ENCODE results near the gene ABHD4. TPM values are rescaled to one million over a fixed set of nuclear protein-coding genes. Genes with fewer than 3 reads are reported as not detected.
"Not testable (repeated sequence)": the region's sequence is repeated elsewhere in the genome, so short reads cannot be mapped to it uniquely, and the experiment has no call there.

The ABHD4 gene, protein sequence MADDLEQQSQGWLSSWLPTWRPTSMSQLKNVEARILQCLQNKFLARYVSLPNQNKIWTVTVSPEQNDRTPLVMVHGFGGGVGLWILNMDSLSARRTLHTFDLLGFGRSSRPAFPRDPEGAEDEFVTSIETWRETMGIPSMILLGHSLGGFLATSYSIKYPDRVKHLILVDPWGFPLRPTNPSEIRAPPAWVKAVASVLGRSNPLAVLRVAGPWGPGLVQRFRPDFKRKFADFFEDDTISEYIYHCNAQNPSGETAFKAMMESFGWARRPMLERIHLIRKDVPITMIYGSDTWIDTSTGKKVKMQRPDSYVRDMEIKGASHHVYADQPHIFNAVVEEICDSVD
- 7.5 TPM for total RNA-seq

DNA sequence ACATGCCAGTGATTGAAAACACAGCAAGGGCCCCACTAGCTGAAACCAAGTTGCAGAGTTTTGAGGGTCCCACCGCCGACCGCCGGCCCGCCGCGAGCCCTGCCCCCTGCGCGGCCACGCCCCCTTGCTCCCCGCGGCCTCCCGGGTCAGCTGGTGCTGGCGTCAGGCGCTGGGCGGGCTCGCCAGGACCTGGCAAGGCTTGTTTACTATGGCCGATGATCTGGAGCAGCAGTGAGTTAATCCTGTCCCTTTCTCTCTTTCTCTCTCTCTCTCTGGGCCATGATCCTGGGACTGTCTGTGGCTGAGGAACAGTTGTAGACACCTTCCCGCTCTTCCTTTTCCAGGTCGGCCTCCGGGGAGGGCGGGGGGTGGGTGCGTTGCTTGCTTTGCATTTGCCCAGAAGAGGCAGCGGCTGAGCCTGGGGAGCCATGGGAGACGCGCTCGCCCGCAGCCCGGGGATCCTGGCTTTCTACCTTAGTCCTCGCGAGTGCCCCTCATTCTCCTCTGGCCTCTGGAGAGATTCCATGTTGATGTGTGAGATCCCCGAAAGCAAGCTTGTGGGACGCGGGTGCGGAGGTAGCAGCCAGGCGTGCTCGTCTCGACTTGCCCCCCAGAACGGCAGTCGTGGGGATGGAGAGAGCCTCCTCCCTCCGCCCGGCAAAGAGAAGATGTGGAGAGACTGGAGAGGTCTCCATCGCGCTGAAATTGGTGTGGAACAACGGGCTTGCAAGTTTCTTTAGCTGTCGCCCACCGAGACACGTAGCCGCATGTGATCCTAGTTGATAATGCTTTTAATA, at the start of gene ABHD4:
Gene ABHD4 (plus strand): TSS at position 202 of the 797 bp plus-strand sequence. CDS start 7 bp downstream, at position 209.
- peak within 1 kb of the TSS; percentile 80 for H3K4me3 ChIP-seq (ENCODE audit: low read length)
- no peaks in the 10 kb centered on the region for H3K27me3 ChIP-seq (ENCODE audit: insufficient read depth, low read length)
- peaks cover 21% of the 10 kb centered on the region for H3K4me1 ChIP-seq (ENCODE audit: insufficient read depth, low read length)
- H3K9me3 ChIP-seq (ENCODE audit: low read depth, low read length), result no peaks in the 10 kb centered on the region

DNA sequence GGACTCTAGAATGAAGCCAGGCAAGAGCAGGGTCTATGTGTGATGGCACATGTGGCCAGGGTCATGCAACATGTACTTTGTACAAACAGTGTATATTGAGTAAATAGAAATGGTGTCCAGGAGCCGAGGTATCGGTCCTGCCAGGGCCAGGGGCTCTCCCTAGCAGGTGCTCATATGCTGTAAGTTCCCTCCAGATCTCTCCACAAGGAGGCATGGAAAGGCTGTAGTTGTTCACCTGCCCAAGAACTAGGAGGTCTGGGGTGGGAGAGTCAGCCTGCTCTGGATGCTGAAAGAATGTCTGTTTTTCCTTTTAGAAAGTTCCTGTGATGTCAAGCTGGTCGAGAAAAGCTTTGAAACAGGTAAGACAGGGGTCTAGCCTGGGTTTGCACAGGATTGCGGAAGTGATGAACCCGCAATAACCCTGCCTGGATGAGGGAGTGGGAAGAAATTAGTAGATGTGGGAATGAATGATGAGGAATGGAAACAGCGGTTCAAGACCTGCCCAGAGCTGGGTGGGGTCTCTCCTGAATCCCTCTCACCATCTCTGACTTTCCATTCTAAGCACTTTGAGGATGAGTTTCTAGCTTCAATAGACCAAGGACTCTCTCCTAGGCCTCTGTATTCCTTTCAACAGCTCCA, 48.7 kb upstream of the ABHD4 start:
- Histone ChIP-seq H3K4me3 (ENCODE audit: low read length) (no peak overlapping the region), H3K4me1 (ENCODE audit: insufficient read depth, low read length) (peaks cover 95% of the 10 kb centered on the region), H3K9me3 (ENCODE audit: low read depth, low read length) (no peaks in the 10 kb centered on the region), H3K27me3 (ENCODE audit: insufficient read depth, low read length) (no peaks in the 10 kb centered on the region)

DNA sequence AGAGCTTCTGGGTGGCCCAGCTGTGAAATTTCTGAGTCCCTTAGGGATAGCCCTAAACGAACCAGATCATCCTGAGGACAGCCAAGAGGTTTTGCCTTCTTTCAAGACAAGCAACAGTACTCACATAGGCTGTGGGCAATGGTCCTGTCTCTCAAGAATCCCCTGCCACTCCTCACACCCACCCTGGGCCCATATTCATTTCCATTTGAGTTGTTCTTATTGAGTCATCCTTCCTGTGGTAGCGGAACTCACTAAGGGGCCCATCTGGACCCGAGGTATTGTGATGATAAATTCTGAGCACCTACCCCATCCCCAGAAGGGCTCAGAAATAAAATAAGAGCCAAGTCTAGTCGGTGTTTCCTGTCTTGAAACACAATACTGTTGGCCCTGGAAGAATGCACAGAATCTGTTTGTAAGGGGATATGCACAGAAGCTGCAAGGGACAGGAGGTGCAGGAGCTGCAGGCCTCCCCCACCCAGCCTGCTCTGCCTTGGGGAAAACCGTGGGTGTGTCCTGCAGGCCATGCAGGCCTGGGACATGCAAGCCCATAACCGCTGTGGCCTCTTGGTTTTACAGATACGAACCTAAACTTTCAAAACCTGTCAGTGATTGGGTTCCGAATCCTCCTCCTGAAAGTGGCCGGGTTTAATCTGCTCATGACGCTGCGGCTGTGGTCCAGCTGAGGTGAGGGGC, 48.0 kb upstream of the ABHD4 start:
- Histone ChIP-seq H3K4me1 (ENCODE audit: insufficient read depth, low read length) (peaks cover 95% of the 10 kb centered on the region), H3K4me3 (ENCODE audit: low read length) (no peak overlapping the region), H3K9me3 (ENCODE audit: low read depth, low read length) (no peaks in the 10 kb centered on the region), H3K27me3 (ENCODE audit: insufficient read depth, low read length) (no peaks in the 10 kb centered on the region)

DNA sequence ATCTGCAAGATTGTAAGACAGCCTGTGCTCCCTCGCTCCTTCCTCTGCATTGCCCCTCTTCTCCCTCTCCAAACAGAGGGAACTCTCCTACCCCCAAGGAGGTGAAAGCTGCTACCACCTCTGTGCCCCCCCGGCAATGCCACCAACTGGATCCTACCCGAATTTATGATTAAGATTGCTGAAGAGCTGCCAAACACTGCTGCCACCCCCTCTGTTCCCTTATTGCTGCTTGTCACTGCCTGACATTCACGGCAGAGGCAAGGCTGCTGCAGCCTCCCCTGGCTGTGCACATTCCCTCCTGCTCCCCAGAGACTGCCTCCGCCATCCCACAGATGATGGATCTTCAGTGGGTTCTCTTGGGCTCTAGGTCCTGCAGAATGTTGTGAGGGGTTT, 46.5 kb upstream of the ABHD4 start:
- Histone ChIP-seq H3K27me3 (ENCODE audit: insufficient read depth, low read length) (no peaks in the 10 kb centered on the region), H3K4me1 (ENCODE audit: insufficient read depth, low read length) (peaks cover 96% of the 10 kb centered on the region), H3K4me3 (ENCODE audit: low read length) (no peak overlapping the region), H3K9me3 (ENCODE audit: low read depth, low read length) (no peaks in the 10 kb centered on the region)

GRCh38 chr14:22552001-22552826, 45.9 kb upstream of the ABHD4 start:
- Histone ChIP-seq H3K27me3 (ENCODE audit: insufficient read depth, low read length) (no peaks in the 10 kb centered on the region), H3K9me3 (ENCODE audit: low read depth, low read length) (no peaks in the 10 kb centered on the region), H3K4me1 (ENCODE audit: insufficient read depth, low read length) (peaks cover 96% of the 10 kb centered on the region), H3K4me3 (ENCODE audit: low read length) (no peak overlapping the region)

DNA sequence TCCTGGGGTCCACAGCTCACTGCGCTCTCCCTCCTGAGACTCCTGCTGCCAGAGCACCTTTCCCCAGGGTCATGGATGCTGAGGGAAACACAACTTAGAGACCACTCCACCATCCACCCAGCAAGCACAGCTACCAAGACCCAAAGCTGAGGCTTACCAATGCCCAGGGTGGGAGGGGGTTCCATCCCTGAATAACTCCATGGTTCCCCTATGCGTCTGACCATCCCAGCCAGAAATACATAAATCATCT, 45.3 kb upstream of the ABHD4 start:
- Histone ChIP-seq H3K27me3 (ENCODE audit: insufficient read depth, low read length) (no peaks in the 10 kb centered on the region), H3K4me3 (ENCODE audit: low read length) (no peak overlapping the region), H3K9me3 (ENCODE audit: low read depth, low read length) (no peaks in the 10 kb centered on the region), H3K4me1 (ENCODE audit: insufficient read depth, low read length) (peaks cover 96% of the 10 kb centered on the region)

GRCh38 chr14:22553445-22553844, 44.7 kb upstream of the ABHD4 start:
- H3K4me3 ChIP-seq (ENCODE audit: low read length), result no peak overlapping the region
- no peaks in the 10 kb centered on the region for H3K27me3 ChIP-seq (ENCODE audit: insufficient read depth, low read length)
- no peaks in the 10 kb centered on the region for H3K9me3 ChIP-seq (ENCODE audit: low read depth, low read length)
- H3K4me1 ChIP-seq (ENCODE audit: insufficient read depth, low read length), result peaks cover 96% of the 10 kb centered on the region

GRCh38 chr14:22553861-22554497, 44.1 kb upstream of the ABHD4 start:
- H3K4me3 ChIP-seq (ENCODE audit: low read length); H3K9me3 ChIP-seq (ENCODE audit: low read depth, low read length); H3K27me3 ChIP-seq (ENCODE audit: insufficient read depth, low read length): not testable (repeated sequence)
- H3K4me1 ChIP-seq (ENCODE audit: insufficient read depth, low read length), result peaks cover 98% of the 10 kb centered on the region

- no peak overlapping the region for H3K4me3 ChIP-seq (ENCODE audit: low read length)
- H3K9me3 ChIP-seq (ENCODE audit: low read depth, low read length), result no peaks in the 10 kb centered on the region
- no peaks in the 10 kb centered on the region for H3K27me3 ChIP-seq (ENCODE audit: insufficient read depth, low read length)
- H3K4me1 ChIP-seq (ENCODE audit: insufficient read depth, low read length), result peaks cover 98% of the 10 kb centered on the region
These were observed 43.4 kb upstream of the ABHD4 start for GRCh38 chr14:22554498-22555383.

DNA sequence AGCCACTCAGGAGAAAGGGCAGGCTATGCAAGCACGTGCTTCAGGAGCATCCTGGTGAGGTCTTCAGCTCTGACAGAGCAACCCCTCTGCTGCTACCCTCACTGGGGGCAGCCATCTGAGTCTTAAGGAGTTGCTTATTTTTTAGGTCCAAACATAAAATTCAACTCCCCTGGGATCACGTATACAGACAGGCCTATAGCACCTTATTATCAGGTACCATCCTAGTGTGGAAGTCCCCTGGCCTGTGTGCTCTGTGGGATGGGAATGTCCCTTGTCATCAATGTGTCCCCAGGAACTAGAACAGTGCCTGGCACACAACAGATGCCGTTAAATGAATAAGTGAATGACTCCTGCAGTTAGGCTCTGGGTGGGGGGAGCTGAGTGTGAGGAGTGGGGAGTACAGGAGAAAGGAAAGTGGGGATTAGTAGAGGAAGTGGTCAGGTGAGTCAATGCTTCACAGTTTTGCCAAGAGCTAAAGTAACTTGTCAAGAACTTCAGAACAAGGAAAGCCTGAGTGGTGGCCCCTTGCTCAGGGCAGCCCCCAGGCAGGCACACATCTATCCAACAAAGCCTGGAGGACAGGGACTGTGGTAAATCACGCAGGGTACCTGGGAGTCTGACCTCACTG, 42.6 kb upstream of the ABHD4 start:
- H3K4me3 ChIP-seq (ENCODE audit: low read length), result no peak overlapping the region
- peaks cover 98% of the 10 kb centered on the region for H3K4me1 ChIP-seq (ENCODE audit: insufficient read depth, low read length)
- H3K9me3 ChIP-seq (ENCODE audit: low read depth, low read length), result no peaks in the 10 kb centered on the region
- no peaks in the 10 kb centered on the region for H3K27me3 ChIP-seq (ENCODE audit: insufficient read depth, low read length)

DNA sequence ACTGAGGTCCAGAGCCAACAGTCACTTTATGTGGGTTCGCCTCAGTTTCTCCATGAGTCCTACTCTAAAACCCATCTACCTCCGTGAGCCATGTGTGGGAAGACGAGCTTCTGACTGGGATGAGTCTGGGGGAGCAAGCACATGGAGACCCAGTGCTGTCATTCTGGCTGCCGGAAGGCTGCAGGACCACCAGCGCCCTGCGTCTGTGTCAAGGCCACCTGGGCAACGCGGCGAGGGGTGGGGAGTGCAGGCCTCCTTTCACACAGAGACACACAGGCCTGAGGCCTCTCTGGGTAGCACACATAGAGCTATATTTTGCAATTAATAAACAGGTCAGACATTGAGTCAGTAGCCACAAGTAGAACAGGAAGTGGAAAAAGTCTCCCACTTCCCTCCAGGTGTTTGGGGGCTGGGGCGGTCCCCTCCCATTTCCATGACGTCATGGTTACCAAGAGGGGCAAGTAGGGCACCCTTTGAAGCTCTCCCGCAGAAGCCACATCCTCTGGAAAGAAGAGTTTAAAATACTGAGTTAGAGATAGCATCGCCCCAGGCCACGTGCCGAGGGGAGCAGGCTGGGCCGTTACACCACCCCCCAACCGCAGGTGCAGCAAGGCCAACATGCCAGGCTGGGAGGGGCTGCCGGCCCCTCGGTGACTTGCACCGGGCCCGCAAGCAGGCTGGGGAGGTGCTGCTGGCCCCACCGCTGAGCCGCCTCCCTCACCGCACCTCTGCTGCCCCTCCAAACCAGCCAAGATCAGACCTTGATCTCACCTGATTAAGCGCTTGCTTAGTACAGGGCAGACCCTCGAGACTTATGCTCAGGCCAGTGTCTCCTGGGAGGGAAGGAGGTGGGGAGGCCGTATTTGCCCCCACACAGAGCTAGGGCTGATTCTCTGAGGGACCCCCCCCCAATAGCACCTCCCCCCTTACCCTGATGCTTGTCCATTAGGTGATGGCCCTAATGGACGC, 41.8 kb upstream of the ABHD4 start:
- H3K27me3 ChIP-seq (ENCODE audit: insufficient read depth, low read length), result no peaks in the 10 kb centered on the region
- peak overlapping the region; percentile 1 for H3K4me3 ChIP-seq (ENCODE audit: low read length)
- peaks cover 98% of the 10 kb centered on the region for H3K4me1 ChIP-seq (ENCODE audit: insufficient read depth, low read length)
- no peaks in the 10 kb centered on the region for H3K9me3 ChIP-seq (ENCODE audit: low read depth, low read length)

GRCh38 chr14:22556990-22557623, 41.0 kb upstream of the ABHD4 start:
- Histone ChIP-seq H3K4me3 (ENCODE audit: low read length) (peak overlapping the region; percentile 1), H3K9me3 (ENCODE audit: low read depth, low read length) (no peaks in the 10 kb centered on the region), H3K4me1 (ENCODE audit: insufficient read depth, low read length) (peaks cover 98% of the 10 kb centered on the region), H3K27me3 (ENCODE audit: insufficient read depth, low read length) (no peaks in the 10 kb centered on the region)
